DND-41 (cell line): ENCODE results near the gene MS4A6E.
"Not testable (repeated sequence)": the region's sequence is repeated elsewhere in the genome, so short reads cannot be mapped to it uniquely, and the experiment has no call there.

Experiments used
- ATAC-seq: fragments of 200-7000 bp; cut with Tn5 transposase; 3 replicates; pipeline ENCODE4 v1.9.1; 2021; ENCODE audit warnings: low read depth; ENCODE audit not compliant: insufficient read depth
- DNase-seq: peaks from one replicate; pipeline ENCODE4 v3.0.0-alpha.2; 2020
- H2AFZ ChIP-seq: 2 replicates; pipeline ENCODE4 v1.6.0; 2012; ENCODE audit warnings: low read depth, low read length
- H3K27ac ChIP-seq: 2 replicates; pipeline ENCODE4 v1.5.1; 2012; ENCODE audit warnings: low read length, inconsistent platforms
- H3K27me3 ChIP-seq: fragments of 200-600 bp; sonication (generic); 2 replicates; pipeline ENCODE4 v1.6.0; 2012; ENCODE audit warnings: low read length, mild to moderate bottlenecking, inconsistent platforms; ENCODE audit not compliant: insufficient read depth, poor library complexity
- H3K36me3 ChIP-seq: 2 replicates; pipeline ENCODE4 v1.5.1; 2012; ENCODE audit warnings: low read length, inconsistent platforms; ENCODE audit not compliant: insufficient read depth
- H3K4me1 ChIP-seq: 2 replicates; pipeline ENCODE4 v1.5.1; 2012; ENCODE audit warnings: mild to moderate bottlenecking, low read length; ENCODE audit not compliant: insufficient read depth
- H3K4me2 ChIP-seq: 2 replicates; pipeline ENCODE4 v1.6.0; 2012; ENCODE audit warnings: mild to moderate bottlenecking, moderate library complexity, low read length, inconsistent platforms; ENCODE audit not compliant: insufficient read depth
- H3K4me3 ChIP-seq, 2 experiments: fragments of 200-600 bp in 1 of 2; shearing (Covaris generic) in 1 of 2; 2 replicates each; pipeline ENCODE4 v1.5.1; 2012 to 2016; ENCODE audit warnings: inconsistent platforms in 2 of 2, low read length in 2 of 2, mild to moderate bottlenecking in 2 of 2, low read depth in 1 of 2, moderate library complexity in 1 of 2
- H3K79me2 ChIP-seq: 2 replicates; pipeline ENCODE4 v1.6.0; 2012; ENCODE audit warnings: low read length, inconsistent platforms; ENCODE audit not compliant: insufficient read depth
- H3K9ac ChIP-seq: 2 replicates; pipeline ENCODE4 v1.6.0; 2012; ENCODE audit warnings: low read depth, mild to moderate bottlenecking, inconsistent platforms, low read length, moderate library complexity
- H3K9me3 ChIP-seq: 2 replicates; pipeline ENCODE4 v1.5.1; 2012; ENCODE audit warnings: low read length, moderate library complexity, mild to moderate bottlenecking, inconsistent platforms; ENCODE audit not compliant: insufficient read depth, severe bottlenecking
- H4K20me1 ChIP-seq: 2 replicates; pipeline ENCODE4 v1.6.0; 2012; ENCODE audit warnings: low read length; ENCODE audit not compliant: insufficient read depth
- EZH2 ChIP-seq: IDR thresholded peaks from 3 replicates; pipeline ENCODE4 v1.6.1; 2012; ENCODE audit warnings: borderline replicate concordance, low read depth, mild to moderate bottlenecking, moderate library complexity, low read length, inconsistent platforms; ENCODE audit not compliant: severe bottlenecking
- TF ChIP-seq, protein P1 (sequence below): IDR thresholded peaks from 2 replicates; pipeline ENCODE4 v1.5.1; 2012; ENCODE audit warnings: borderline replicate concordance, low read length, moderate library complexity, mild to moderate bottlenecking; ENCODE audit not compliant: poor library complexity, severe bottlenecking; ENCODE audit errors: extremely low read depth

The MS4A6E gene

GRCh38 chr11:60326955-60327354 lies at the start of gene MS4A6E:
MS4A6E (plus strand) TSS chr11:60327255; CDS start chr11:60334896, 7,641 bp downstream.
- Histone ChIP-seq H3K4me1 (no peaks in the 10 kb centered on the region), H3K9me3 (peaks cover 8% of the 10 kb centered on the region)
- ATAC-seq = no peak

DNA sequence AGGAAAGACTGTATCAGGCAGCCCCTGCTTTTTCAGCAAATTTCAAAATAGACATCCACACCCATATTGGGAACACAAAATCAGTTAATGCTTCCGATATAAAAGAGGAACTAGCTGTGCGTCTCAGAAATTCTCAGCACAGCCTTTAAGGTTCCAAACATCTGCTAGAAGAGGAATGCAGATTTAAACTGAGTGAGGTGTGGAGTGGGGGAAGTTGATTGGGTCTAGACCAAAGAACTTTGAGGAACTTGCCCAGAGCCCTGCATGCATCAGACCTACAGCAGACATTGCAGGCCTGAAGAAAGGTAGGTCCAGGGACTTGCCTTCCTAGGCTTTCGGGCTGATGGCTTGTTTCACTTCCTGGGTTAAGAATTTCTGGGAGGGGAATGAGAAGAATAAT lies 46.6 kb upstream of the MS4A6E start, which contains the start of gene MS4A4A:
TSS of gene MS4A4A (plus strand) at position 255 of the 400 bp plus-strand sequence. CDS start at position 265, 10 bp downstream.
- Histone ChIP-seq H3K9me3 (no peaks in the 10 kb centered on the region), H4K20me1 (no peaks in the 10 kb centered on the region), H3K4me1 (no peaks in the 10 kb centered on the region), H3K27ac (no peak within 1 kb of the TSS), H3K79me2 (no peaks in the 10 kb centered on the region), H3K36me3 (no peaks in the 10 kb centered on the region), H3K4me2 (no peak within 1 kb of the TSS), H3K4me3 (no peak within 1 kb of the TSS), H2AFZ (no peak within 1 kb of the TSS), H3K9ac (no peak within 1 kb of the TSS), H3K27me3 (no peaks in the 10 kb centered on the region)
- TF ChIP-seq EZH2 = no peak
- TF ChIP-seq, protein P1, sequence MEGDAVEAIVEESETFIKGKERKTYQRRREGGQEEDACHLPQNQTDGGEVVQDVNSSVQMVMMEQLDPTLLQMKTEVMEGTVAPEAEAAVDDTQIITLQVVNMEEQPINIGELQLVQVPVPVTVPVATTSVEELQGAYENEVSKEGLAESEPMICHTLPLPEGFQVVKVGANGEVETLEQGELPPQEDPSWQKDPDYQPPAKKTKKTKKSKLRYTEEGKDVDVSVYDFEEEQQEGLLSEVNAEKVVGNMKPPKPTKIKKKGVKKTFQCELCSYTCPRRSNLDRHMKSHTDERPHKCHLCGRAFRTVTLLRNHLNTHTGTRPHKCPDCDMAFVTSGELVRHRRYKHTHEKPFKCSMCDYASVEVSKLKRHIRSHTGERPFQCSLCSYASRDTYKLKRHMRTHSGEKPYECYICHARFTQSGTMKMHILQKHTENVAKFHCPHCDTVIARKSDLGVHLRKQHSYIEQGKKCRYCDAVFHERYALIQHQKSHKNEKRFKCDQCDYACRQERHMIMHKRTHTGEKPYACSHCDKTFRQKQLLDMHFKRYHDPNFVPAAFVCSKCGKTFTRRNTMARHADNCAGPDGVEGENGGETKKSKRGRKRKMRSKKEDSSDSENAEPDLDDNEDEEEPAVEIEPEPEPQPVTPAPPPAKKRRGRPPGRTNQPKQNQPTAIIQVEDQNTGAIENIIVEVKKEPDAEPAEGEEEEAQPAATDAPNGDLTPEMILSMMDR = no peak
- DNase-seq = no peak
- ATAC-seq = no peak

More at GRCh38 chr11:60326955-60327354, at the start of gene MS4A6E:
- no peaks in the 10 kb centered on the region for H3K27me3 ChIP-seq
- no peak within 1 kb of the TSS for H3K4me3 ChIP-seq
- no peak for TF ChIP-seq EZH2
- TF ChIP-seq, protein P1 = no peak
- H3K27ac ChIP-seq = no peak within 1 kb of the TSS
- H2AFZ ChIP-seq = no peak within 1 kb of the TSS
- no peak within 1 kb of the TSS for H3K4me2 ChIP-seq
- H3K79me2 ChIP-seq = no peaks in the 10 kb centered on the region
- no peak within 1 kb of the TSS for H3K9ac ChIP-seq
- no peaks in the 10 kb centered on the region for H3K36me3 ChIP-seq
- no peak for DNase-seq
- H4K20me1 ChIP-seq = no peaks in the 10 kb centered on the region

DNA sequence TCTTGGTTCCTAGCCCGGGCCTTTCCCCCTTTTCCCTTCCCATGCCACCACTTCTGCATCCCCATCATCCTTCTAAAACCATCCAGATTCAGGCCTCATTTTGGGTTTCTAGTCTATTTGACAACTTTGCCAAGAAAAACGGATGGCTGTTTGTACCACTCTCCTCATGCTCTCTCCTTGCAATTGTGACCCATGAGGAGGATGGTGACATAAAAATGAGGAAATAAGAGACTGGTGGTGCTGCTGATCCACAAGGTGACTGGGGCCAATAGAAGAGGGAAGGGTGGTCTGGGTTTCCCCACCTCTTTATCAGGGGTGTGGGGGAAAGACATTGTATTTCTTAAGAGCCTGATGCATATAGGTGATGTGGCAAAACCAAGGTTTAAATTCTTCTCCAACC lies 45.6 kb upstream of the MS4A6E start:
- no peak overlapping the region for H3K4me3 ChIP-seq
- H3K4me1 ChIP-seq = no peaks in the 10 kb centered on the region
- TF ChIP-seq, protein P1 = no peak
- no peak for TF ChIP-seq EZH2
- no peaks in the 10 kb centered on the region for H3K36me3 ChIP-seq
- no peak overlapping the region for H3K27ac ChIP-seq
- DNase-seq (no peak), ATAC-seq (no peak)
- H3K27me3 ChIP-seq = no peaks in the 10 kb centered on the region
- H3K4me2 ChIP-seq = no peak overlapping the region
- no peaks in the 10 kb centered on the region for H3K9me3 ChIP-seq
- H2AFZ ChIP-seq = no peak overlapping the region
- no peak overlapping the region for H3K9ac ChIP-seq
- H3K79me2 ChIP-seq = no peaks in the 10 kb centered on the region
- H4K20me1 ChIP-seq = no peaks in the 10 kb centered on the region

GRCh38 chr11:60282286-60282685 lies 44.8 kb upstream of the MS4A6E start:
- Histone ChIP-seq H3K4me1 (no peaks in the 10 kb centered on the region), H3K9ac (no peak overlapping the region)
- no peak for TF ChIP-seq EZH2
- TF ChIP-seq, protein P1 = no peak

DNA sequence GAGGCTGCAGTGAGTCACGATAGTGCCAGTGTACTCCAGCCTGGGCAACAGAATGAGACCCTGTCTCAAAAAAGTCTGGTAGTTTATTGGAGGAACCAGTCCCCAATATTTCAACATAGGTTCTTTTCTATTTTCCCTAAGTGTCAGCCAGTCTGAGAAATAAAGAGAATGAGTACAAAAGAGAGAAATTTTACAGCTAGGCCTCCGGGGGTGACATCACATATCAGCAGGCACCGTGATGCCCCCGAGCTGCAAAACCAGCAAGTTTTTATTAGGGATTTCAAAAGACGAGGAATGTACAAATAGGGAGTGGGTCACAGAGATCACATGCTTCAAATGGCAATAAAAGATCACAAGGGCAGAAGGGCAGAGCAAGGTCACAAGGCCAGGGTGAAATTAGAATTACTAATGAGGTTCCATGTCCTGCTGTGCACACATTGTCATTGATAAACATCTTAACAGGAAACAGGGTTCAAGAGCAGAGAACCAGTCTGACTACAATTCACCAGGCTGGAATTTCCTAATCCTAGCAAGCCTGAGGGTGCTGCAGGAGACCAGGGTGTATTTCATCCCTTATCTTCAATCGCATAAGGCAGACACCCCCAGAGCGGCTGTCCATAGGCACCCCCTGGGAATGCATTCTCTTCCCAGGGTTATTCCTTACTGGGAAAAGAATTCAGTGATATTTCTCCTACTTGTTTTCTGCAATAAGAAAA lies 41.5 kb upstream of the MS4A6E start:
- not testable (repeated sequence) for H3K79me2 ChIP-seq, H3K4me3 ChIP-seq, DNase-seq, H3K27ac ChIP-seq, H3K9me3 ChIP-seq, H2AFZ ChIP-seq, H3K4me1 ChIP-seq, H3K4me2 ChIP-seq, ATAC-seq, H4K20me1 ChIP-seq, H3K36me3 ChIP-seq, H3K27me3 ChIP-seq, H3K9ac ChIP-seq

More at GRCh38 chr11:60282286-60282685, 44.8 kb upstream of the MS4A6E start:
- no peak for ATAC-seq
- Histone ChIP-seq H3K4me2 (no peak overlapping the region), H3K36me3 (no peaks in the 10 kb centered on the region), H2AFZ (no peak overlapping the region), H3K27ac (no peak overlapping the region), H3K27me3 (no peaks in the 10 kb centered on the region), H3K4me3 (no peak overlapping the region), H3K79me2 (no peaks in the 10 kb centered on the region), H4K20me1 (no peaks in the 10 kb centered on the region), H3K9me3 (no peaks in the 10 kb centered on the region)
- no peak for DNase-seq
